Measurements from ENCODE around the gene TRAPPC10.

GRCh38 chr21:43984905-43985689 lies 27.0 kb upstream of the TRAPPC10 start:
- no peak for TF ChIP-seq EZH2phosphoT487 (IDR thresholded peaks at IDR 0.05; ENCODE audit: insufficient read depth, low read depth)
- no peak for TF ChIP-seq EZH2 (IDR thresholded peaks at IDR 0.05; ENCODE audit: insufficient read depth, poor library complexity, severe bottlenecking)

All from GM23248 (cell line).